Measurements from ENCODE around the gene CIB2.
"Not testable (repeated sequence)": the region's sequence is repeated elsewhere in the genome, so short reads cannot be mapped to it uniquely, and the experiment has no call there.

The CIB2 gene

GRCh38 chr15:78131295-78132061 is at the start of gene CIB2:
Gene CIB2 (minus strand): TSS chr15:78131445. CDS start chr15:78131215, 230 bp downstream.
- peak; percentile 87 for DNase-seq (ENCODE audit: low spot score)

DNA sequence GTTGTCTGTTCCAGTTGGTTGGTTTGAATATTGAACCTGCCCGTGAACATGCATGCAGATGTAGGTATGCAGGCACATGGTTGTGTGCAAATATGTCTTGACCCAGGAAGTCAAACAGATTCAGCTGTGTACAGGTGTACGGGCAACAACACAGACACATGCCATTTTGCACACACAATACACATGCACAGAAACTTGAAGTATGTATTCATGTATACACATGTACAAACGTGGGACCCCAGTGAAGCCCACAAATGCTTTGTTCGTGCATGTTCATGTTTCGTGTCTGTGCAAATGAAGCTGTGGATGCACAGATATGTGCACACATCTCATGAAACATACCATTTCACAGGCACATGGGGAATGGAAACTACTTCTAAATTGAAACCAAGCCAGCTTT is 48.7 kb upstream of the CIB2 start:
- DNase-seq (ENCODE audit: low spot score): no peak

DNA sequence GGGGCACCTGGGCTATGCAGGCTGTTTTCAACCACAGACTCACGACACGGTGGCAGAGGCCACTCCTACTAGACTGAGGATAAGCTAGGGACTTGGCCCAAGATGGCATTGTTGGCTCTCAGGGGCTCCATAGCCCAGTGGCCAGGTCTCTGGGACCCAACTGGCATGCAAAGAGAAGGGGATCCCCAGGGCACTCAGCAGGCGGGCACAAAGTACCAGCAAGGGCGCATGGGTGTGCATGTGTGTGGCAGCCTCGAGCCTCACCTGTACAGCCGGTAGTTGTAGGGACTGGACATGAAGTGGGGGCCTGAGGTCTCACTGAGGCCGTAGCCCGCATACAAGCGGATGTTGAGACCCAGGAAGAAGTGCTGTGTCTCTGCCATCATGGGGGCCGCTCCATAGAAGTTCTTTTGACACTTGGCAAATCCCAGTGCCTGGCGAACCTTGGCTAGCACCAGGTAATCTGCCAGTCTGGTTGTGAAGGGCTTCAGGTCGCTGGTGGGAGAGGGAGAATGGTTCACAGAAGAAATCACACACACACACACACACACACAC is 48.1 kb upstream of the CIB2 start:
- DNase-seq (ENCODE audit: low spot score): no peak

DNA sequence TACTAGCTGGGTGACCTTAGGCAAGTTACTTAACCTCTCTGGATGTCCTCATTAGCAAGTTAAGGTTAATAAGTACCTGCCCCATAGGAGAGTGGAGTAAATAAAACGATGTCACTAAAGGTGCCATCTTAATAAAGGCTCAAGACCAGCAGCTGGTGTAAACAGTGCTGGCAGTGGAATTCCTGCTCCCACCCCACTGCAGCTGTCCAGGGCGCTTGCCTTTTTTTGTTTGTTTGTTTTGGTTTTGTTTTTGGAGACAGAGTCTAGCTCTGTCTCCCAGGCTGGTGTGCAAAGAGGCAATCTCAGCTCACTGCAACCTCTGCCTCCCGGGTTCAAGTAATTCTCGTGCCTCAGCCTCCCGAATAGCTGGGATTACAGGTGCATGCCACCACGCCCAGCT is 46.8 kb upstream of the CIB2 start:
- DNase-seq (ENCODE audit: low spot score): no peak

DNA sequence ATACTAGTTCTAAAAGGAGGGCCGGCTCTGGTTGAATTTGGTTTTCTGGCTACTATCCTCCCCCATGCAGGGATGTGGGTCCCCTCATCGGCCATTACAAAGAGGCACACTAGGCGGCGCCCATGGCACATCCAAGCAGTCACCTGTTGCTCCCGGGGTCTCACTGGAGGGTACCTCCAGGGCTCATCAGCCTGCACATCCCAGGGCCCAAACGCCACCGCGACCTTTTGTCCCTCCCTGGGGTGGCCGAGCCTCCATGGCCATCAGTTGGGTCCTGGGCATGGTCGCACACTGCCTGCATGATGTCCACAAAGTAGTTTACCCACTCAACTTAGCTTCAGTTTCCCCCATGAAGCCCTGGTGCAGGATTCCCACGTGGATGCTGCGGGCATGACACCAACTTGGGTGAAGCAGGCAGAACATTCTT is 46.2 kb upstream of the CIB2 start:
- DNase-seq (ENCODE audit: low spot score): no peak

- no peak for DNase-seq (ENCODE audit: low spot score)
Measured at GRCh38 chr15:78175330-78175729, 44.1 kb upstream of the CIB2 start.

GRCh38 chr15:78174401-78174800 is 43.2 kb upstream of the CIB2 start:
- DNase-seq (ENCODE audit: low spot score): no peak

- DNase-seq (ENCODE audit: low spot score): no peak
Measured at GRCh38 chr15:78171864-78172472, 40.7 kb upstream of the CIB2 start.

DNA sequence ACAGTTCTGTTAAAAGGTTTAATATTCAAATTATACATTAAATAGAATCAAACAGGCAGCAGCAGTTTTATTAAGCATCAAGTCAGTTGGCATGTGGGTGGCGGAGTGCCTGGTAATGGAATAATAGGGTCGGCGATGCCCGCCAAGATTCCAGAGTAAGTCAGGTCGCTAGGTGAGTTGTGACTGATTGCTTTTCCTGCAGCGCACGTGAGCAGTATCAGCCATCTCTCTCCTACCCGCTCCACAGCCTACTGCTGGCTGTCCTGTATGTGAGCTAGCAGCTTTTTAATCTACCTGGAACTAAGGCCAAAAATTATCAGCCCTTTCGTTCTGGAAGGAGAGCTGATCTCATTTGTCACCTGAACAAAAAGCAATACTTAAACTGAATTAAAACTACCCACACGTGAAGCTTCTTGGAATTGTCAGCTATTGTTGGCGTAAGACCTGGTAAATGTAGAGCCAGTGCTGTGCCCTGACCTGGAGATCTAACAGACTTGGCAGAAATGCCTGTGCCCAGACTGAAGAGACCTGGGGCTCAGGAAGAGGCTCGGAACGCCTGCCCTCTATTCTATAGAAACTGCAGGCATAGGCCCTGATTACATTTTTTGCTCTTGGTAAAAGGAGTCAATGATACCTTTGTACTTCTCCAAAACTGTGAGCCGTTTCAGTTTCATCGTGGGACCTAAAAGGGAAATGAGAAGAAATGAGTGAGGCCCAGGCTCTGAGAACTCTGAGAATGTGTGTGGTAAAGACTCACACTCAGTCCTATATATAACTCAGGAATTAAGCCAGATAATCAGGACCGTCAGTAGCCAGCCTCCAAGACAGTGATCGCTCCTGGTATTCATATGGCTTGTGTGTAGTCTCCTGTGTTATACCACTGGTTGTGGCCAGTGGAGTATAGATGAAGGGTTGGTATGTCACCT is 39.9 kb upstream of the CIB2 start:
- DNase-seq (ENCODE audit: low spot score): no peak

DNA sequence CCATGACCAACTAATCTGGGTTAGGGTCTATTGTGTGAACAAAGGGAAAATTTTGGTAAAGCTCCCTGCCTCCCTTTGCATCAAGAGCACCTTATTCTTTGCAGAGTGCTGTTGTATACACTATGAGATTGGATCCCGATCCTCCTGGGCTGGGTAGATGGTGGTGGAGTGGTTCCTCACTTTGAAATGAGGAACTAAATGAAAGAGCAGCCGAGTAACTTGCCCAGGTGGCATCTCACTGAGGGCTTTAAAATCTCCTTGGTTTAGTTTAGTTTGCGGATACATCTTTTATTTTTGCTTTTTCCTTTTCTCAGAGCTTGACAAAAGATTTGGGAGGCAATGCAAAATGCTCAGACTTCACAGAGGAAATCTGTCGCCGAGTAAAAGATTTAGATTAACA is 37.4 kb upstream of the CIB2 start:
- no peak for DNase-seq (ENCODE audit: low spot score)

DNA sequence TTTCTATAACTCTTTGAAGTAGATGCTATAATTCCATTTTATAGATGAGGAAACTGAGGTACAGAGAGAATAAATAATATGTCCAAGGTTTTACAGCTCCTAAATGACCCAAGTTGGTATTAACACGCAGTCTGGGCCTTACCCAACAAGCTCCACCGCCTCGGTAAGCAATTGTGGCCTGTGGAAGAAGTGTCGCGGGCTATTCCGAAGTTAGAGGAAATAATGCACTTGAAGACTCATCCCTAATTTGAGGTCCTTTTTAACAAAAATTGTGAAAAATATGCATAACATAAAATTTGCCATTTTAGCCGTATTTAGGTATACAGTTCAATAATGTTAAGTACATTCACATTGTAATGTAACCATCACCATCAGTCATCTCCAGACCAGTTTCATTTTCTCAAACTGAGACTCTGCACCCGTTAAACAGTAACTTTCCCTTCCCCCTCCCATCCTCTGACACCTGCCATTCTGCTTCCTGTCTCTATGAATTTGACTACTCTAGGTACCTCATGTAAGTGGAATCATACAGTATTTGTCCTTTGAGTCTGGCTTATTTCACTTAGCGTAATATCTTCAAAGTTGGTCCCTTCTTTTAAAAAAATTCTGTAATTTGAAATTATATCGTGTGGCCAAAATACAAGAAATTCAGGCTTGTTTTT is 36.1 kb upstream of the CIB2 start:
- no peak for DNase-seq (ENCODE audit: low spot score)

- no peak for DNase-seq (ENCODE audit: low spot score)
Measured at GRCh38 chr15:78164010-78164409, 32.8 kb upstream of the CIB2 start.

GRCh38 chr15:78162038-78162437 is 30.8 kb upstream of the CIB2 start:
- DNase-seq (ENCODE audit: low spot score): no peak

- no peak for DNase-seq (ENCODE audit: low spot score)
Measured at GRCh38 chr15:78159395-78159794, 28.1 kb upstream of the CIB2 start.

GRCh38 chr15:78157203-78157602 is 26.0 kb upstream of the CIB2 start:
- no peak for DNase-seq (ENCODE audit: low spot score)

DNA sequence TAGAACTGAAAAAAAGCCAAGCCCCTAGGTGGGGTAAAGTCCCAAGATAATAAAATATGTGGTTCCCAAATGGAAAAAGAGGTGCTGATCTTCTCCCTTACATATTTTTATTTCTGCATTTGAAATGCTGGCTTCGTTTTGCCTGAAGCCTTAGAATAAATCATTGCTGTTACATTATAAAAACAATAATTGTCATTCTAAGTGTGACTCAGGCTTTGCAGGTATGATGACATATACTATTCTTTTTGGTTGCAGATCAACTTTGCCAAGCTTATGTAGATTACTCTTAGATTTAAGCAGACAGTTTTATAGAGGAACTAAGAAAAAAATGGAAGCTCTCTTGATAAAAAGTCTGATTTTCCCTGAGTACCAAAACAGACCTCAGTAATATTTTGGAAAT is 25.4 kb upstream of the CIB2 start:
- DNase-seq (ENCODE audit: low spot score): no peak

DNA sequence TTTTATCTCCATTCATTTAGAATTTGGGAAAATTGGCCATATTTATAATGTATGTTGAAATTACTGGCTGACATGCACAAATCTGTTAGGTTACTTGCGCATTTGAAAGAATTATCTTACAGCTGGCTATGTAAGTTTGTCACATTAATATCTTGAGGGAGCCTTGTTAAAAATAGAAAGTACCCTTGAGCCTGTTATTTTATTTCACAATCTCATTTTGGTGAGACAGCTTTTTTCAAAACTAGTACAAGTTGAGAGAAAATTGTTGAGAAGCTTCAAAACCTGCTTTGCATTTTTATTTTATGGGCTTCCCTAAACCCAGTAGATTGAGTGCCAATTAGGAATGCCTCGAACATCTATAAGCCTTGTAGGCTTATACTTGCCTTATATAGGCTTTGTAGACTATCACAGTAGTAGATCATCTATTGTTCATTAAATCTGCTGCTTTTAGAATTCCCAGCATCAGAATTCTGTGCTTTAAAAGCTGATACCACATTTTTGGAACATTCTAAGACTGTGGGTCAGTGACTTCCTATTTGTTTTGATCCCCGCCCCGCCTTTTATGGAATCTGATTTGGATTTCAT is 24.2 kb upstream of the CIB2 start:
- DNase-seq (ENCODE audit: low spot score): no peak

DNA sequence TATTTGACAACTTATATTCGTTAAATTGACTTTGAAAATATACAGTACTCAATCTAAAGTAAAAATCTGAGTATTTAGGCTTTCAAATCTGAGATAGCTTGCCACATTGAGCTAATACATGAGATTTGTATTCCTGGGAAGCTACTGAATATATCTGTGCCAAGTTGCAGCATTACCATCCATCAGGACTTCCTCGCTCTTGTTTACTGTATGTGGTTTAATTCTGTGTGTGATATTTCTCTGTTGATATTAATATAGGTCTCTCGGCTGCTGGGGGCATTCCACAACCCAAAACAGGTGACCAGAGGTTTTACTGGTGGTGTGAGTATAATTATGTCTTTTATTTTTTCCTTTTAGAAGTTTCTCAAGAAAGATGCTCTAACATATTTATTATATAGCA is 23.7 kb upstream of the CIB2 start:
- no peak for DNase-seq (ENCODE audit: low spot score)

GRCh38 chr15:78151075-78151474 is 19.8 kb upstream of the CIB2 start:
- not testable (repeated sequence) for DNase-seq (ENCODE audit: low spot score)

GRCh38 chr15:78149805-78150751 is 18.8 kb upstream of the CIB2 start:
- no peak for DNase-seq (ENCODE audit: low spot score)

Data from left forelimb (tissue), 1 donor.